NB4 (cell line): ENCODE results near the gene ZNF366.

ENCODE experiments used
- CTCF ChIP-seq: IDR thresholded peaks from one replicate; pipeline ENCODE4 v1.5.1; 2012; ENCODE audit warnings: low read depth, low read length
- MYC ChIP-seq: IDR thresholded peaks from 2 replicates; pipeline ENCODE4 v1.6.1; 2011; ENCODE audit warnings: low read depth, low read length
- POLR2A ChIP-seq: IDR thresholded peaks from 2 replicates; pipeline ENCODE4 v1.6.1; 2011; ENCODE audit warnings: mild to moderate bottlenecking; ENCODE audit not compliant: insufficient read length; ENCODE audit errors: extremely low read depth
- TF ChIP-seq, protein P1 (sequence below): IDR thresholded peaks from 2 replicates; pipeline ENCODE4 v1.6.1; 2011; ENCODE audit warnings: low read depth, low read length

DNA sequence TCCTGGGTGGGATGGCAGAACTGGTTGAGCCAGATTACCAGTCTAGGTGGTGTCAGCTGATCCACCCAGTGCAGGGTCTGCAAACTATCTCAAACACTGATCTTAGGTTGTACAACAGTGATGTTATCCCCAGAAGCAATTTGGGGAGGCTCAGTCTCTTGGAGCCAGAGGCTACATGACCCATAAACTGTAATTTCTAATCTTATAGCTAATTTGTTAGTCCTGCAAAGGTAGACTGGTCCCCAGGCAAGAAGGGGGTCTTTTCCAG, 5.3 kb upstream of the ZNF366 start:
- TF ChIP-seq CTCF = no peak
- TF ChIP-seq, protein P1, sequence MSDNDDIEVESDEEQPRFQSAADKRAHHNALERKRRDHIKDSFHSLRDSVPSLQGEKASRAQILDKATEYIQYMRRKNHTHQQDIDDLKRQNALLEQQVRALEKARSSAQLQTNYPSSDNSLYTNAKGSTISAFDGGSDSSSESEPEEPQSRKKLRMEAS = no peak
- TF ChIP-seq MYC = no peak
- TF ChIP-seq POLR2A = no peak
